GM19193 (cell line): Measurements from ENCODE around the gene DNER.

Experiments
- POLR2A ChIP-seq: IDR thresholded peaks from 4 replicates; pipeline ENCODE4 v1.6.1; 2011; ENCODE audit not compliant: insufficient read depth, insufficient read length; ENCODE audit errors: extremely low read depth

DNER gene

DNA sequence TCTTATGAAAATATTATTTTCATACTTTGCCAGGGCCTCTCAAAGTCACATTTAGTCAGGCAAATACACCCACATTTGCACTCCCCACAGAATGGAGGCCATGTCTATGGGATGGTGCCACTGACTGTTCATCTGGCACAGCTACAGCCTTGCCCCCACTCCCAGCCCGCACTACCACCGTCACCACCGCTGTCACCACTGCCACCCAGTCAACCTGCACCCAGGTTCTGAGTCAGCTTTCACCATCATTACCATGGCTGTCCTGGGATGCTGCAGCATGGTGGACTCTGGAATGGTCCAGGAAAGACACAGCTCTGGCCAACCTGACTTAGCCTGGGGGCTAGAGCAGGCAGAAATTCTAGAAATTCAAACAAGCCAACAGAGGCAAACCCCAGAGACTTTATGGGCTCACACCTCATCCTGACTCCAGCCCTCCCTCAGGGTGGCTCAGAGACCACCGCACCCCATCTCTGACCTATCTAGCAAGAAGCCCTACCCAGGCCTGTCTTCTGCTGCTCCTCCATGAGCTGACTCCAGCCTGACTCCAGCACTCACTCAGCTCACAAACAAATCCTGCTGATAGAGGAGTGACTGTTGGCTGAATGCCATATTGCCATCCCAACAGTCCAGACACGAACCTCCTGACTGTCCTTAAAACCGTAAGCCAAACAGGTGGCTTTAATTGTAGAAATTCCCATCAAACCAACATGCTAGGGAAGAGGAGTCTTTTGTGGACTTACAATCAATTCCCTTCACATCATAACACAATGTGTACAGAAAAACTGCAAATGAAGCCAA is 28.0 kb downstream of the DNER start:
- no peak for TF ChIP-seq POLR2A

DNA sequence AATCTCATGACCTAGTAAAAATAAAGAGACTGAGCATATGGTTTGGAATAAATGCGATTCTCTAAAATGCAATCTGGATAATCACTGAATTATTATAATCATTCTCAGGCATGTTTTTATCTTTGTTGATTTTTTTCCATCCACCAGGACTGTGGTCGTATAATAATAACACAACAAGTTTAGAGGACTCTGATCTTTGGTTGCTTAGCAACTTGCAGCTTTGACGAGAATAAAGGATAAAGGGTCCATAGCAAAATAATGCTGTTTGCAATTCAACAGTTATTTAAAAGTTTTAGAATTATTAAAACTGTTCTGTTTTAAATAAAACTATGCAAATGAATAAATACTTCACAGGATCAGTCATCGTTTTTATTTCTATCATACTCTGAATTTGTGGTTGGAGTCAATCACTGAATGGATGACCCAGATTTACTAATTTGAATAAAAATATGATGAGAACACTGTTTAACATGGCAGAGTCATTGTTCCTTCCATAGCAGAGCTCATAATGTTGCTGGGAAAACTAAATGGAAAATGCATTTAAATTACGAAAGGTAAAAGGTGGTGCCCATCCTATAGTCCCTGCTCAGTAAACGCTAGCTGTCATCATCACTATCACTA is 29.3 kb downstream of the DNER start:
- no peak for TF ChIP-seq POLR2A

DNA sequence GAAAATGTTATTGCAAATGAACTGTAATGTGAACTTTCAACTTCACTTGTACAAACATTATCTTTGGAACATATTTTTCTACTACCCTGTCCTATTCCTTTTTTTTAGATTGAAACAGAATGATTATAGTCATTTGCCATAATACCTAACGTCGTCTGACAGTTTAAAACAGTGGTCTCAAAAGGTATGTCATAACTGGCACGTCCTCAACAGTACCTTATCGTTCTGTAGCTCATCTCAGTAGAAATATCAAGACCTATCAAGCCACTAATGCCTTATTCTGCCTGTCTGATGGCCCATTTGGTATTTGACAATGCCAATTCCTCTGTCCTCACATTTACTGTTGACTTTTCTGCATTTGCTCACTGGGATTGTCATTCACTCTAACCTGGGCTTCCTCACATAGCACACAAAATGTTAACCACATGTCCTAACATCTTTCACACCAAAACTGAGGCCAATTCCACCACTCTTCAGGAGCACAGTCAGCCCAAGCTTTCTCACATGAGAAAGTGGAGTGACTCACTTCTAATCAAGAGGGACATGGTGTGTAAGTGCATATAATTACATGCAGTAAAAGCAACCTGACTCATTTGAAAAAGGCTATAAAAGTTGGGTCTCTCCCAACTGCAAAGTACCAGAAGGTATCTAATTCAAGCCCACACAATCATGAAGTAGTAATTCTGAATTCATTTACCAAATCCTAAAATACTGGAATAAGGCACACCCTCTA is 34.8 kb downstream of the DNER start:
- no peak for TF ChIP-seq POLR2A

GRCh38 chr2:229675569-229675968 is 38.8 kb downstream of the DNER start:
- no peak for TF ChIP-seq POLR2A

- no peak for TF ChIP-seq POLR2A
These were observed 39.4 kb downstream of the DNER start for GRCh38 chr2:229674830-229675530.

DNA sequence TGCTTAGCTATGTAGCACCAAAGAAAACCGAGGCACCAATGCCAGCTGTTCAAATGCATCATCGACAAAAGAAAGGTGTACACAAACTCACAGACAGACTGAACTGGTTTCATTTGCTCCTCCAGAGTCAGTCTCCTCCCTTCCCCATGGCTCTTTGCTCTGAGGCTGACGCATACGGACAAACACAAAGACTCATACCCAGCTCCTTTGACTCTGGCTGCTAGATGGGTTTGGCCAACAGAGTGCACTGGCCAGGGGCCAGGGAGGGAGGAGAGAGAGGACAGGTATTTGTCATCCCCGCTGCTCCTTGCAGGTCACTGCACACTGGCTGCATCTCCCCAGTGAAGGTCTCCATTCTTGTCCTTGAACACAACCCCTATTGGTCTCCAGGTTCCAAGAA is 40.7 kb downstream of the DNER start:
- TF ChIP-seq POLR2A: no peak

DNA sequence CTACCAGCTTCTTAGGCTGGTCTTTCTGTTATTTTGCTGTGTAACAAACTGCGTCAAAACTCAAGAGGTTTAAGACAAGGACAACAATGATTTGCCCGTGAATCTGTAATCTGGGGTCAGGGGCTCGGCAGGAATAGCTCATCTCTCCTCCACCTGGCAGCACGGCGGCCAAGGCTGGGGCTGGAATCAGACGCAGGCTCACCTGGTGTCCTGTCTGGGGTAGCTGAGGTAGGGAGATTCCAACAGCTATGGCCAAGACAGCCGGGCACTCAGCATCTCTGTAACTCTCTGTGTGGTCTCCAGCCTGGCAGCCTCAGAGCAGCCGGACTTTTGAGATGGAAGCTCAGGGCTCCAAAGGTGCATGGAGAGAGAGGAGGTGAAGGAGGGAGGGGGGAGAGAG is 42.3 kb downstream of the DNER start:
- TF ChIP-seq POLR2A: no peak

DNA sequence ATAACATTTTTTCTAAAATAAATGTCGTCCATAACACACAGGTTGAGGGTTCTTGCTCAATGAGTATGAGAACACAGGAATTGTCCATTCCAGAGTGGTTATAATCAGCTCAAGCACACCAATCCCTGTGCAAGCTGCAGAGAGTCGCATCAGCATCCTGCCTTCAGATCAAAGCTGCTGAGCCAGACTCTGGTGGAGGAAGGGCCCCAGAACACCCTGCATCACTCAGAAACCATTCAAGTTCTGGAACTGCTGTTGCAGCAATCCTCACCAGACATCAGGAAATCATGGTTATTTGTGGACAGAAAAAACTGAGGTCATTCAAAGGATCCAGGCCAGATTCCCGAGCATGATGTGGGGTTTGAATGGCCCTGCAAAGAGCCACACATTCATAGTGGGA is 44.5 kb downstream of the DNER start:
- no peak for TF ChIP-seq POLR2A

GRCh38 chr2:229666811-229667210 is 47.5 kb downstream of the DNER start:
- no peak for TF ChIP-seq POLR2A

- no peak for TF ChIP-seq POLR2A
These were observed 49.2 kb downstream of the DNER start for GRCh38 chr2:229665158-229665557.

DNA sequence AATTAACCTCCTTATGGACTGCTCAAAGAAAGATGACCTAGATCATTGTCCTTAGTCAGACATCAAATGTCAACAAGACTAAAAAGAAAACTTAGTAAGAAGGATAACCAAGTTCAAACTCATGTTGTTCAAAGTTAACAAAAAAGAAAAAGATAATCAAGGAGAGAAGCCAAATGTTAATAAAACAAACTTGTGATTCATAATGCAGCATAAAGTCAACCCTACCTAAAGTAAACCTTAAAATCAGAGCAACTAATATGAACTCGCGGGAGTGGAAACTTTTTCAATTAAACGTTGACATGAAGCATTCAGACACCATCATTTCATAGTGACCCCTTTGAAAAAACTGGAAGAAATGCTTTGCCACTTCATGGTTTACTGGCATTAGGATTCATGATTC is 52.9 kb downstream of the DNER start:
- no peak for TF ChIP-seq POLR2A

- TF ChIP-seq POLR2A: no peak
These were observed 53.4 kb downstream of the DNER start for GRCh38 chr2:229660951-229661350.

DNA sequence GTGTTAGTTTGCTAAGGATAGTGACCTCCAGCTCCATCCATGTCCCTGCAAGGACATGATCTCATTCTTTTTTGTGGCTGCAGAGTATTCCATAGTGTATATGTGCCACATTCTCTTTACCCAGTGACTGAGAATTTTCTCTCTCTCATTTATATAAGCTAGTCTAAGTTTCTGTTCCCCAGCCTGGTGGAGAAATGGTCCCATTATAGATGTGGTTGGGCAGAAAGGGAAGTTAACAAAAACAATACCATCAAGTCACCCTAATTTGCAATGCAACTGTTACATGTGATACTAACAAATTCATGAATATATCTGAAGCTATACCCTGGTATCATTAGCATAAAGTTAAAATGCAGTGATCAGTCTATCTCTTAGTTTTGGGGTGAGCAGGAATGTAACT is 54.0 kb downstream of the DNER start:
- no peak for TF ChIP-seq POLR2A

GRCh38 chr2:229658004-229658403 is 56.4 kb downstream of the DNER start:
- TF ChIP-seq POLR2A: no peak

- TF ChIP-seq POLR2A: no peak
These were observed 59.9 kb downstream of the DNER start for GRCh38 chr2:229654437-229654836.
